ENCODE results near the gene BMP7.
"Not testable (repeated sequence)": the region's sequence is repeated elsewhere in the genome, so short reads cannot be mapped to it uniquely, and the experiment has no call there.

The BMP7 gene

GRCh38 chr20:57194154-57194553 is 72.3 kb downstream of the BMP7 start:
- Histone ChIP-seq H3K4me1 (no peaks in the 10 kb centered on the region), H3K9me3 (no peaks in the 10 kb centered on the region), H3K27me3 (peaks cover 0 to 15% of the 10 kb centered on the region in 2 donors), H3K4me3 (no peak overlapping the region), H3K36me3 (no peaks in the 10 kb centered on the region), H3K27ac (no peak overlapping the region)
- intact Hi-C loops (cut with DNase I; ENCODE audit: low total_unique reads) = no loop called here
- no peak for DNase-seq
- TF ChIP-seq CTCF (IDR thresholded peaks at IDR 0.05) = no peak

GRCh38 chr20:57193094-57193493 is 73.3 kb downstream of the BMP7 start:
- TF ChIP-seq CTCF (IDR thresholded peaks at IDR 0.05) = no peak
- intact Hi-C loops (cut with DNase I; ENCODE audit: low total_unique reads) = no loop called here
- Histone ChIP-seq H3K36me3 (no peaks in the 10 kb centered on the region), H3K9me3 (no peaks in the 10 kb centered on the region), H3K4me3 (no peak overlapping the region), H3K4me1 (no peaks in the 10 kb centered on the region), H3K27ac (no peak overlapping the region), H3K27me3 (peaks cover 0 to 5% of the 10 kb centered on the region in 2 donors)
- no peak for DNase-seq

GRCh38 chr20:57192311-57192710 is 74.1 kb downstream of the BMP7 start:
- no peaks in the 10 kb centered on the region for H3K27me3 ChIP-seq
- DNase-seq = no peak
- no peak for TF ChIP-seq CTCF (IDR thresholded peaks at IDR 0.05)
- no peaks in the 10 kb centered on the region for H3K36me3 ChIP-seq
- H3K4me3 ChIP-seq = no peak overlapping the region
- H3K9me3 ChIP-seq = no peaks in the 10 kb centered on the region
- no peaks in the 10 kb centered on the region for H3K4me1 ChIP-seq
- intact Hi-C loops (cut with DNase I; ENCODE audit: low total_unique reads) = no loop called here
- H3K27ac ChIP-seq = no peak overlapping the region

GRCh38 chr20:57191265-57191638 is 75.2 kb downstream of the BMP7 start:
- H3K27ac ChIP-seq; H3K9me3 ChIP-seq; H3K27me3 ChIP-seq; H3K4me3 ChIP-seq; H3K4me1 ChIP-seq; DNase-seq; H3K36me3 ChIP-seq; intact Hi-C loops (cut with DNase I; ENCODE audit: low total_unique reads): not testable (repeated sequence)

- Histone ChIP-seq H3K36me3 (no peaks in the 10 kb centered on the region), H3K4me3 (no peak overlapping the region), H3K4me1 (no peaks in the 10 kb centered on the region), H3K27me3 (no peaks in the 10 kb centered on the region), H3K9me3 (no peaks in the 10 kb centered on the region), H3K27ac (no peak overlapping the region)
- no peak for DNase-seq
- no peak for TF ChIP-seq CTCF (IDR thresholded peaks at IDR 0.05)
- intact Hi-C loops (cut with DNase I; ENCODE audit: low total_unique reads) = no loop called here
Observed at GRCh38 chr20:57190536-57191264, 75.7 kb downstream of the BMP7 start.

GRCh38 chr20:57189713-57190112 is 76.7 kb downstream of the BMP7 start:
- no peaks in the 10 kb centered on the region for H3K9me3 ChIP-seq
- no peak overlapping the region for H3K4me3 ChIP-seq
- peaks cover 0 to 6% of the 10 kb centered on the region in 2 donors for H3K27me3 ChIP-seq
- no peak for DNase-seq
- no peaks in the 10 kb centered on the region for H3K36me3 ChIP-seq
- intact Hi-C loops (cut with DNase I; ENCODE audit: low total_unique reads) = no loop called here
- H3K27ac ChIP-seq = no peak overlapping the region
- no peak for TF ChIP-seq CTCF (IDR thresholded peaks at IDR 0.05)
- H3K4me1 ChIP-seq = no peaks in the 10 kb centered on the region

All from tibial artery (tissue), 4 donors.